ENCODE results near the gene PLXDC1.
"Not testable (repeated sequence)": the region's sequence is repeated elsewhere in the genome, so short reads cannot be mapped to it uniquely, and the experiment has no call there.

The PLXDC1 gene

DNA sequence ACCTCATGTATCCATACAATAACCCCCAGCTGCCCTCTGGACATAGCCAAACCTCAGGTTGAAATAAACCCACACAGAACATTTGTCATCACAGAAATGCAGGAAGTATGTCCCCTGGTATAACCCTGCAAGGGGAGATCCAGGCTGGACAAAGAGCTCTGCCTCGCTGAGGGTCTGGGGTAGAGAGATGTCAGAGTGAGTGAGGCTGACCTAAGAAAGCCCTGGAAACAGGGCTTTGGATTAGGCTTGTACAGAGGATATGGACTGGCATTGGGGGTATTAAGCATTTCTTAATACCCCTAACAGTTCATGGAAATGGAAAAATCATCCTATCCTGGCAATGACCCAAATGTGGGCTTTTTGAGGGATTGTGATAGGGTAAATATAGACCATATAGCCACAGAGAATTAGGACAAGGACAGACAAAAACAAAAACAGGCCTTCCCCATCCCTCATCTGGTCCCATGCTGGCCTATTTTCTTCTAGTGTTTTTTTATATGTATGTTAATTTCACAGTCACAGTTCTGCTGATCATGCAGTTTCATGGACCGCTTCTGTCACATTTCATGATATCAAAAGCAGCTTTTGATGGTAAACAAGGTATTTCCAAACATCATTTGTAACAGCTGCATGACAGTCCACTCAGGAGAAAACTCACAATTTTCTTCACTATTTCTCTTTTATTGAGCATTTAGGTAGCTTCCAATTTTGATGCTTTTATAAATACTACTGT, 26.1 kb downstream of the PLXDC1 start:
- DNase-seq (ENCODE audit: low spot score) = no peak

DNA sequence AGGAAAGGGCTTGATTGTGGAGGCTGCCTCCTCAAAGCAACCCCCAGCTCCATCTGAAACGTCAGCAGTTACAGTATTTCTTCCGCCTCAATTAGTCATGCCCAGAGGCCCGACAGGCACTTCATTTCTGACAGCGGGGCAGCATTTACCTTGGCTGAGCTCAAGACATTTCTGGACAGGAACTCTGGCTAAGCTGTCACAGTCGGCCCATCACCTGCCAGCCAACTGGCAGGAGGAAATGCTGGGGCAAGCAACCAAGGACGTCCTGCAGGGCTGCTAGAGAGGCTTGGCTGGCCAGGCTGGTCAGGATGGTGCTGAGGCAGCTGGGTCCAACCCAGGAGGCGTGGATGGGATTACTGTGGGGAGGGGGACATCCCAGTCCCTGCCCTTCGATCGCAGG, 27.8 kb downstream of the PLXDC1 start:
- no peak for DNase-seq (ENCODE audit: low spot score)

DNA sequence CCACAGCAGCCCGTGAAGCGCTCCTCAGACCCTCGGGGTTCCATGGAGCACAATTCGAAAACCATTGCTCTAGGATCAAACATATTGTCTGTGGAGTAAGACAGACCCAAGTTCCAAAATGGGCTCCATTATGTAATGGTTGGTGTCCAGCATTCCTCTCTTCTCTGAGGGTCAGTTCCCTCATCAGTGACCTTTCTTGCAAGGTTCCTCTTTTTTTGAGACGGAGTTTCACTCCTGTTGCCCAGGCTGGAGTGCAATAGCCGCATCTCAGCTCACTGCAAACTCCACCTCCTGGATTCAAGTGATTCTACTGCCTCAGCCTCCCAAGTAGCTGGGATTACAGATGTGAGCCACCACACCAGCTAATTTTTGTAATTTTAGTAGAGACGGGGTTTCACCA, 28.4 kb downstream of the PLXDC1 start:
- no peak for DNase-seq (ENCODE audit: low spot score)

GRCh38 chr17:39121919-39122318, 29.5 kb downstream of the PLXDC1 start:
- DNase-seq (ENCODE audit: low spot score) = not testable (repeated sequence)

DNA sequence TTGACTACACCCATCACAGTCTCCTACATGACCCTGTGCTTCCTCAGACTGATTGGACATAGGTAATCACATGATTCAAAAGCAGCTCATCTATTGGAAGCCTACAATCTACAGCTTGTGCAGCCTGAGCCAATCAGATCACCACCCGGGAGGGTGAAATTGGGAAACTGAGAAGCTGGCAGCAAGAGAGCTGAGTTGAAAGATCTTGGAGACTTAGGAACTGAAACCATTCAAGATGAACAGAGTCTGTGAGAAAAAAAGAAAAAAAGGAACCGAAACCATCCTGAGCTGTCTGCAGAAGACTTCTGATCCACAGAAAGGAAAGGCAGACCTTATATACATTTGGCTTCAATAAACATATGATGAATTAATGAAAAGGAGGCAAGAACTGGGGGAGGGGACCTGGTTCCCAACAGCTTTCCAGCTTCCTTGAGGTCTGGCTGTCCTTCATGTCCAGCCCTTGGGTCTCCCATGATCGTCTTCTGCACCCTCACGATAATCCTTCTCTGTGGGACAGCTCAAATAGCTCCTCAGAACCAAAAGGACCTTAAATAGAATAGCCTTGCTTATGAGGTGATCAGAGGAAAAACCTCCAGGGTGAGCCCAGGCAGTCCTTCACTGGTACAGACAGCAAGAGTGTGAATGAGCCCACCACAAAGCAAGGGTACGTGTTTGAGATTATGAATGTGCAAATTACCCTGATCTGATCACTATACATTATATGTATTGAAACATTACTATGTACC, 32.6 kb downstream of the PLXDC1 start:
- DNase-seq (ENCODE audit: low spot score) = peak; percentile 61

DNA sequence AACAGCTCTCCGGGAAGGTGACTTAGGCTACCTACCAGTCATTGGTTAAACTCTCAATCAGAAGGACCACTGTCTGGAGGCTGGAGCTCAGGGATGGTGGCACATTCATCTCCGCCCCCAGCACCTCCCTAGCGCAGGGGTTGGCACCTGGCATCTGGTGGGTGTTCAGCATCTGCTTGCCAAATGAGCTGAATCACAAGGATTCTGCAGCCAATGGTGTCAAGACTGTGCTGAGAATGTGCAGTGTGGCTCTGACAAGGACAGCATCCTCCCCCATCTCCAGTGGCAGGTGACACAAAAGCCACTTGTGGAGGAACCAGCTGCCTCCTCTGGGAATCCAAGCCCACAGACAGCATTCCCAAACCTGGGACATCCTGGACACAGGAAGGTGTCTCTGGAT, 35.2 kb downstream of the PLXDC1 start:
- peak; percentile 52 for DNase-seq (ENCODE audit: low spot score)

GRCh38 chr17:39115135-39115534, 36.3 kb downstream of the PLXDC1 start:
- DNase-seq (ENCODE audit: low spot score) = no peak

DNA sequence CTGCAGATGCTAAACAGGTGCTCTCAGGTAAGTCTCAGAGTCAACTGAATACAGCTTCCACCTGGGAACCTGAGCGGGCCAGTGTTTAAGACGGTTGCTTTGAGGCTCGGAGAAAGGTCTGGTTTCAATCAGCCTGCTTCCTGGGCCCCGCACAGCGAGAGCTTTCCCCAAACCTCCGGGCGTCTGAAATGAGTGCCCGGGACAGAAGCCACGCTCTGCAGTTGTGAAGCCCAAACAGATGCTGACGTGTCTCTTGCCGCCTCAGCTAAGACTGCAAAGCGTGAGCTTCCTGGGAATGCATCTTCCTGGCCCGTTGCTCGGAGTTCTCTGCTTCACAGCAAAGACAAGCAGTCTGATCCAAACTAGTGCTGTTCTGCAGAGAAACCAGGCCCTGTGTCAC, 36.7 kb downstream of the PLXDC1 start:
- no peak for DNase-seq (ENCODE audit: low spot score)

DNA sequence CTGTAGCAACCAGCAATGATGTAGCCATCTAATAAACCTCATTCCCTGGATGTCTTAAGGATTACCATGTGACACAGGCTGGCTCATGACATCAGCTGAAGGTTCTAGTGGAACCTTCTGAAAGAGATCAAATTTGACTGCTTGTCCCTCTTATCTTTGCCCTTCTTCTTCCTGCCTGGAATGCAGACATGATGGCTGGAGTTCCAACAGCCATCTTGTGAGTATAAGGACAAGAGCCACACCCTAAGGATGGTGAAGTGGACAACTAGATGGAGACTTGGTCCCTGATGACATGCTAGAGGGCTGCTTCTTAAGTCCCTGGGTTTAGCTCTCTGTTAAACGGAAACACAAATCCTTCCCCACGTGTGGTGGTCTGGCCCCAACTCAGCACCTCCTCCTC, 37.6 kb downstream of the PLXDC1 start:
- DNase-seq (ENCODE audit: low spot score) = no peak

DNA sequence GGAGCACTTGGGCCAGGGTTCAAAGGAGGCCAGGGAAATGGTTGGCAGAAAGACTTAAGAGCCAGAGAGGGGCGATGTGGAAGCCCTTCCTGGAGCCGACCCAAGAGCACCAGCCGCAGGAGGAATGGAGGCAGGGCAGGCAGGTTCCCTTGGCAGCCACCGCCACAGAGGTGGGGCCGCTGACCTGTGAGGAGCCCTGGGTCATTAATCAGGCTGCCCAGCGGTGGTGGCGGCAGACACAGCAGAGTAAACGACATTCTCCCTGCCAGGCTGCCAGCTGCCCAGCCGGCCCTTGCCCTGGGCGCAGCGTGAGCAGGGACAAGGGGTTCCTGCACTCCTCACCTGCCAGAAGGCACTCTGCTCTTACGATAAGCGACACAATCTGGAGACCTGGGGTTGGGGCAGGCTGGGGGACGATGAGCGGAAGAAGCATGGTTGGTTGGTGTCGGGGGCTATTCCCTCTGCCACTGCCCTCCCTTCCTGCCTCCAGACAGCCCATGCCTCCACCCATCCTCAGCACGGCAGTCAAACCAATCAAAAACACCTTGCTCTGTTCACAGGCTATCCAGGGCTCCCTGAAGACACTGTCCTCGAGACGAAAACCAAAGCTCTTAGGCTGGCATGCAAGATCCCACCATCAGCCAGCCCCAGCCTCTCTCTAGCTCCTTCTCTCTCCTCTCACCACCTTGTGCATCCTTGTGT, 40.9 kb downstream of the PLXDC1 start:
- DNase-seq (ENCODE audit: low spot score) = no peak

- no peak for DNase-seq (ENCODE audit: low spot score)
Measured at GRCh38 chr17:39108461-39109375, 42.7 kb downstream of the PLXDC1 start.

- DNase-seq (ENCODE audit: low spot score) = no peak
Measured at GRCh38 chr17:39107973-39108372, 43.5 kb downstream of the PLXDC1 start.

DNA sequence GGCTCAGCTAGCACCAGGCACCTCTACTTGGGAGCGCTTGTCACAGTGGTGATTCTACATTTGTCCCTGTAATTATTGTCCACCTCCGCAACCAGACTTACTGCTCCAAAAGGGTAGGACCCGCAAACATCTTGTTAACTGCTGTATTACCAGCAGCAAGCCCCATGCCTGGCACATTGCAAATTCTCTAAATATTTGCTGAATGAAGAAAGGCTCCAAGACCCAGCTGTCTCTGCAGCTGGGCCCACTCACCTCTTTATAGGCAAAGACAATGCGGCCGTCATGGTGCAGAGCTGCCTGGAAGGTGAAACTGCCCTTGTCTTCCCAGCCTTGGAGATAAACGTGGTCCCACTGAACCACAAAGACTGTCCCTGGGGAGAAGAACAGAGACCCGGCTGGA, 44.3 kb downstream of the PLXDC1 start:
- DNase-seq (ENCODE audit: low spot score) = no peak

DNA sequence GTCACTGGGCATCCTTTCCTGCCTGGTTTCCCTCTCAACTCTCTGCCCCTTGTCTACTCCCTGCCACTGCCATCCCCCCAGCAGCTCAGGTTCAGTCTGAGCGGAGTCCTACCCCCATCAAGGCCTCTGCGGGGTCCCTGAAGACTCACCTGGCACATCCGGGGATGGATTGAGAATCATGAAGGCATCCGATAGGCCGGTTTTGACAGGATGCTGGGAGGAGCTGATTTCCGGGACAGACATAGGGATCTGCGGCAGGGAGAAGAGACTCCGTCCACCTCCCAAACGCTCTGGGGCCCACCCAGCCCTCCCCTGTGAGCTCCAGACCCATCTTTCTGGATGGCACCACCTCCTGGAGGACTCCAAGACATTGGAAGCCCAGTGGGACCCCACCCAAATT, 45.7 kb downstream of the PLXDC1 start:
- no peak for DNase-seq (ENCODE audit: low spot score)

DNA sequence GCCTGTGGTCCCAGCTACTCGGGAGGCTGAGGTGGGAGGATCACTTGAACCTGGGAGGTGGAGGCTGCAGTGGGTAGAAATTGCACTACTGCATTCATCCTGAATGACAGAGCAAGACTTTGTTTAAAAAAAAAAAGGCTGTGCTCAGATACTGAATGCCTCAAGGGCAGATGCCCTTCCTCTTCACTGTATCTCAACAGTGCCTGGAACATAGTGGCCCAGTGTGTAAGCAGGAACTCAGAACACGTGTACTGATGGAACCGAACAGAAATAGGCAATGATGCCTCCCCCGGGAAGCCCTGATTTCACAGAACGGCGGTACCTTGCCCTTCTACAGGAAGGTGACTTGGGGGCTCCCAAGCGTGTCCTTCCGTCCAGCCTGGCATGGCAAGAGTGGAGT, 46.8 kb downstream of the PLXDC1 start:
- DNase-seq (ENCODE audit: low spot score) = no peak

DNA sequence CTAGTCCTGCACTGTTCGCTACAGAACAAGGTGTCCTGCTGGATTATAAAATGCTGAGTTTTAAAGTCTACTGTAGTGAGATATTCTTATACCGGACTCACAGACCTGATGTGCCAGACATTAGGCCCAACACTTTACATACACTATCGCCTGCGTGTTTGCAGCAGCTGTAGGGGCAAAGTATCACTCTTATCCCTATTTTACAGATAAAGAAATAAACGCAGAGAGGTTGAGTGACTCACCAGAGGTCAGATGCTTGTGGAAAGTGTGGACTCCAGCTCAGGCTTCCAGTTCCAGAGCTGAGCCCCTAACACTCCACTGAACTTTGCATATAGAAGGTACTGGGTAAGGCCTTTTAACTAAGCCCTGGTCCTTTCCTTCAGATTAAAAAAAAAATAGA, 47.4 kb downstream of the PLXDC1 start:
- DNase-seq (ENCODE audit: low spot score) = no peak

DNA sequence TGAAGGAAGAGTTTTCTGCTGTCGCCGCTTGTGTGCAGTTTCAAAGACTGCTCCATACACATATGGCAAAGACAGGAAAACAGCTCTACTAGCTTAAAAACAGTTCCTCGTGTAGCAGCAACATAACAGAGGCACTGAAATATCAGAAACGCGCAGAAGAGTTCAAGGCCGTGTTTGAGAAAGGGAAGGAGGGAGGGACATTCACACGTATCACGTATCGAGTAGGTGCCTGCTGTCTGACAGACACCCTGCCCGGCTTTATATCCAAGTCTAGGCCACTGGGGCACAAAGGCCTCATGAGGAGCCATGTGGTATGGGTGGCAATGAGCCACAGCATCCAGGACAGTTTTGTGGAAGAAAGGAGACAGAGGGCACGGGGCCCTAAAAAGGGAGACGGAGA, 50.3 kb downstream of the PLXDC1 start:
- DNase-seq (ENCODE audit: low spot score) = no peak

DNA sequence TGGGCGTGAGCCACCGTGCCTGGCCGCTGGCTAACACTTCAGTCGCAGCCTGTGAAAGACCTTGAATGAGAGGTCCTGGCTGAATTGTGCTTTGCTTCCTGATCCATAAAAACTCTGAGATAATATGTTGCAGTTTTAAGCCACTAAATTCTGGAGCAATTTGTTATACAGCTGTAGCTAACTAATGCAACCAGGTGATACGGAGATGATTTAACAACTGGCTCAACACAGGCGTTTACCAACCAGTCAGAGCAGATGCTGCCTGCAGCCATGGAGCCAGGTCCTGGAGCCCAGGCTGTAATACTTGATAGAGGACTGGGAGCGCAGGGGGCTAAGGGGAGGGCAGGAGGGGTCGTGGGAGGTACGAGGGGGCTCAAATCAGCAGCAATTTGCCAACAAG, 50.9 kb downstream of the PLXDC1 start:
- DNase-seq (ENCODE audit: low spot score) = no peak

DNA sequence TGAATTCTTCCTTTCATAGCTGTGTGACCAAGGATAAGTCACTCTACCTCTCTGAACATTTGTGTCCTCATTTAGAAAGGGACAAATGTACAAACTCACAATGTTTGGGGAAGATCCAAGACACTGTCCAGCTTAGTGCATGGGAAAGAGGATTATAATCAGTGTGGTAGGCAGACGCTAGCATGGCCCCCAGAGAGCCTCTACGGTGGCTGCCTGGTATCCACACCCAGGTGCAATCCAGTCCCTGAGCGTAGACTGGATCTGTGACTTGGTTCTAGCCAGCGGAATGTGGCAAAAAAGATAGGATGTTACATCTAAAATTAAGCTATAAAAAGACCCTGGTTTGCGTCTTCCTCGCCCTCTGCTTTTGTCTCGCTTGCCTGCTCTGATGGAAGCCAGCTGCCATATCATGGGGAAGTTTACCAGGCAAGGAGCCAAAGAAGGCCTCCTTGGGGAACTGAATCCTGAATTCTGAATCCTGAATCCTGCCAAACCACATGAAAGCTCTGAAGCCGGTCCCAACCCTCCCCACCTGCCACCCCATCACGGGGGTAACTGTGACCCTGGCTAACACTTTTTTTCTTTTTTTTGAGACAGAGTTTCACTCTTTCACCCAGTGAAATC, 51.7 kb downstream of the PLXDC1 start:
- DNase-seq (ENCODE audit: low spot score) = no peak

DNA sequence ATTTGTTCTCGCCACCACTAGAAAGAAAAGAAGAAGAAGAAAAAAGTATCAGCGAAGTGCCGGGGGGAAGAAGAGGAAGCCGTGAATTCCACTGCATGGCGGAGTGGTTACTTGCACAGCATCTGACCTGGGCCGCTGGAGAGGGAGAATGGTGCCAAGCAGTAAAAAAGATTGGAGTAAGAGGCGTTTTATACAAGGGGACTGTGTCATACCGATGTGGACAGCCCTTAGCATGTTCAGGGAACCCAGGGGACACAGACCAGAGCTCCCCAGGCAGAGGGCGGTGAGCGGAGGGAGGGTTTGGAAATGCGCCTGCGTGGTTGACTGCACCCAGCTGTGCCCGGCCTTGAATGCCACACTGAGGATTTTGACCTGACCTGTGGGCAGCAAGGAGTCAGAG, 52.8 kb downstream of the PLXDC1 start:
- DNase-seq (ENCODE audit: low spot score) = no peak

DNA sequence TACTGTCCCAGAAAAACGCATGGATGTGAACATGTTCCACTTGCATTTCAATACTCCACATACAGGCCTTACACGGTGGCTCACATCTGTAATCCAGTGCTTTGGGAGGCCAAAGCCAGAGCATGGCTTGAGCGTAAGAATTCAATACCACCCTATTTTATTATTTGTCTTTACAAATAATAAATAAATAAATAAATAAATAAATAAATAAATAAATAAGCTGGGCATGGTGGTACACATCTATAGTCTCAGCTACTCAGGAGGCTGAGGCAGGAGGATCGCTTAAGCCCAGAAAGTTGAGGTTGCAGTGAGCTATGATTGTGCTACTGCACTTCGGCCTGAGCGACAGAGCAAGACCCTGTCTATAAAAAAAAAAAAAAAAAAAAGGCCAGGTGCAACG, 53.9 kb downstream of the PLXDC1 start:
- DNase-seq (ENCODE audit: low spot score) = no peak

GRCh38 chr17:39097150-39097519, 54.3 kb downstream of the PLXDC1 start:
- DNase-seq (ENCODE audit: low spot score) = no peak
